ENCODE data around the gene GALNT18.
A peak's percentile ranks its signal among the peaks of the same experiment; 100 is the strongest.

DNA sequence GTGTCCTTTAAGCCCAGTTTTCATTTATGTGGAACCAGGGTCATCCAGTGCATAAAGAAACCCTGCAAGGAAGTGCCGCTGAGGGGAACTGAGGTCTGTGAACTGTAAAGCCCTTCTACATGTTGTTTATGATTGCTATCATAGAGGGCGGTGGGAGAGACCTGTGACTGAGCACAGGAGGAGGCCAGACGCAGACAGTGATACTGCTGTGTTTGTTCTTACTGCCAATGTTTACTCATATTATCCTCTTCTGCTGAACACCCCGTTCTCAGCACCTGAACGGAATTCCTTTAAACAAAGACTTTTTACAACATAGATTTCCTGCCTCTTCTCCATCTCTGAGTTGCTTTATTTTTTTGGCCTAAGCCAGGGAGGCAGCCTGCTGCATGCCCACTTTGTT lies 967 bp upstream of the GALNT18 start:
- TF ChIP-seq, protein P1, sequence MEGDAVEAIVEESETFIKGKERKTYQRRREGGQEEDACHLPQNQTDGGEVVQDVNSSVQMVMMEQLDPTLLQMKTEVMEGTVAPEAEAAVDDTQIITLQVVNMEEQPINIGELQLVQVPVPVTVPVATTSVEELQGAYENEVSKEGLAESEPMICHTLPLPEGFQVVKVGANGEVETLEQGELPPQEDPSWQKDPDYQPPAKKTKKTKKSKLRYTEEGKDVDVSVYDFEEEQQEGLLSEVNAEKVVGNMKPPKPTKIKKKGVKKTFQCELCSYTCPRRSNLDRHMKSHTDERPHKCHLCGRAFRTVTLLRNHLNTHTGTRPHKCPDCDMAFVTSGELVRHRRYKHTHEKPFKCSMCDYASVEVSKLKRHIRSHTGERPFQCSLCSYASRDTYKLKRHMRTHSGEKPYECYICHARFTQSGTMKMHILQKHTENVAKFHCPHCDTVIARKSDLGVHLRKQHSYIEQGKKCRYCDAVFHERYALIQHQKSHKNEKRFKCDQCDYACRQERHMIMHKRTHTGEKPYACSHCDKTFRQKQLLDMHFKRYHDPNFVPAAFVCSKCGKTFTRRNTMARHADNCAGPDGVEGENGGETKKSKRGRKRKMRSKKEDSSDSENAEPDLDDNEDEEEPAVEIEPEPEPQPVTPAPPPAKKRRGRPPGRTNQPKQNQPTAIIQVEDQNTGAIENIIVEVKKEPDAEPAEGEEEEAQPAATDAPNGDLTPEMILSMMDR (IDR thresholded peaks at IDR 0.05): no peak
- TF ChIP-seq POLR2A (IDR thresholded peaks at IDR 0.05): no peak
- peak in 1 of 2 donors; percentile 83 for TF ChIP-seq POLR2AphosphoS5 (IDR thresholded peaks at IDR 0.05; ENCODE audit: insufficient read depth in 1 of 2, low read depth in 1 of 2)
